ENCODE data around the gene KCNK6.

The KCNK6 gene

DNA sequence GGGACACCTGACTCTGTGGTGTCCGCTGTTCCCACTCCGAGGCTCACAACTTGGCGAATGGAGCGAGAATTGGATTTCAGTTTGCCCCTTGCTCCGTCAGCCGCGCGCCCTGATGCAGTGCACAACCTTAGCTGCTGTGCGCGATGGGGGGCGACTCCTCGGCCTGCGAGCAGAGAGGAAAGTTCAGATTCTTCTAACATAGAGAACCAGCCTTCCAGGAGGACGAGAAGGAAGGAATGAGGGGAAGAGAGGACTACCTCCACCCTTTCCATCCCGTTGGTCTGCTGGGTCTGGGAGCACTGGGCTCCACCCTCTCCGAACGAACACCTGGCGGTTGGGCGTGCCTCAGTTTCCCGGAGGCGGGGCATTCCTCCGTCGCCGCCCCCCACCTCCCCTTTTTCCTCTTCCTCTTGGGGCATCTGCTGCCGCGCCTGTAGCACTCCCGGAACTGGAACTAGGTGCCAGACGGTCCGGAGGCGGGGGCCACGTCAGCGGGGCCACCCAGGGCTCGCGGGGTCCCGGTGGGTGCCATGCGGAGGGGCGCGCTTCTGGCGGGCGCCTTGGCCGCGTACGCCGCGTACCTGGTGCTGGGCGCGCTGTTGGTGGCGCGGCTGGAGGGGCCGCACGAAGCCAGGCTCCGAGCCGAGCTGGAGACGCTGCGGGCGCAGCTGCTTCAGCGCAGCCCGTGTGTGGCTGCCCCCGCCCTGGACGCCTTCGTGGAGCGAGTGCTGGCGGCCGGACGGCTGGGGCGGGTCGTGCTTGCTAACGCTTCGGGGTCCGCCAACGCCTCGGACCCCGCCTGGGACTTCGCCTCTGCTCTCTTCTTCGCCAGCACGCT, at the start of gene KCNK6:
Gene KCNK6, plus strand, starts transcription at position 425 of the 838 bp plus-strand sequence. Its CDS starts 106 bp downstream, at position 531.
- DNase-seq = no peak
- Histone ChIP-seq H3K4me3 (ENCODE audit: low read depth, low read length) (peak within 1 kb of the TSS; percentile 53), H3K36me3 (replicated peaks) (peaks cover 3% of the 10 kb centered on the region), H3K27ac (no peak within 1 kb of the TSS), H3K27me3 (replicated peaks) (no peaks in the 10 kb centered on the region)
- in situ Hi-C loops (cut with HindIII; ENCODE audit: low pct_ligation_motif_present, low sequenced_read_pairs) = loop anchor here (5.0 kb wide), 1 partner anchor 87 kb away; no protein-coding TSS in a partner anchor
- TF ChIP-seq, protein P1, sequence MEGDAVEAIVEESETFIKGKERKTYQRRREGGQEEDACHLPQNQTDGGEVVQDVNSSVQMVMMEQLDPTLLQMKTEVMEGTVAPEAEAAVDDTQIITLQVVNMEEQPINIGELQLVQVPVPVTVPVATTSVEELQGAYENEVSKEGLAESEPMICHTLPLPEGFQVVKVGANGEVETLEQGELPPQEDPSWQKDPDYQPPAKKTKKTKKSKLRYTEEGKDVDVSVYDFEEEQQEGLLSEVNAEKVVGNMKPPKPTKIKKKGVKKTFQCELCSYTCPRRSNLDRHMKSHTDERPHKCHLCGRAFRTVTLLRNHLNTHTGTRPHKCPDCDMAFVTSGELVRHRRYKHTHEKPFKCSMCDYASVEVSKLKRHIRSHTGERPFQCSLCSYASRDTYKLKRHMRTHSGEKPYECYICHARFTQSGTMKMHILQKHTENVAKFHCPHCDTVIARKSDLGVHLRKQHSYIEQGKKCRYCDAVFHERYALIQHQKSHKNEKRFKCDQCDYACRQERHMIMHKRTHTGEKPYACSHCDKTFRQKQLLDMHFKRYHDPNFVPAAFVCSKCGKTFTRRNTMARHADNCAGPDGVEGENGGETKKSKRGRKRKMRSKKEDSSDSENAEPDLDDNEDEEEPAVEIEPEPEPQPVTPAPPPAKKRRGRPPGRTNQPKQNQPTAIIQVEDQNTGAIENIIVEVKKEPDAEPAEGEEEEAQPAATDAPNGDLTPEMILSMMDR (IDR thresholded peaks at IDR 0.05; ENCODE audit: low read depth, low read length, missing control alignments) = no peak

DNA sequence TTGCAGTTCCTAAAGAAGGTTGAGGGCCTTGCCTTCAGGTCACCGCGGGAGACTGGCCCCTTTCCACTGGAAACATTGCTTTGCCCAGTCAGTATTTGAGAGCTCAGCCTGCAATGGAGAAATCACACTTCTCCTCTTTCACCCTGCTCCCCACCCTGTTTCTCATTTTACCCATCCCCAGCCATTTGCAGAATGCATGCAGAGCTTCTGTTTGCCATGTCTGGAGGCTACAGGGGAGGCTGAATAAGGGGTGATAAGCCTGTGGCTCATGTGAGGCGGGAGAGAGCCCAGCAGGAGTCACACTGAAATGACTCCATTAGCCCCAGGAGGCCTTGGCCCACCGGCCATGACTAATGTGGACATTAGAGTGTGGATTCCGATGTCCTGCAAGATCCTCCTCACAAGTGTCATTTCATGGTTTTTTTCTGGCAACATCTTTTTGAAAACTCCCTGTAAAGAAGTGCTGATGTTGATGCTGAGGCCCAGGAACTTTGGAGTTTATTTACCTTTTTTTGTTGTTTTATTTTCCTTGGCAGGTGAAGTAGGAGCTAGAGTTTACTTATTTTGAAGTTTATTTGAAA, 49.0 kb upstream of the KCNK6 start:
- in situ Hi-C loops (cut with HindIII; ENCODE audit: low pct_ligation_motif_present, low sequenced_read_pairs) = no loop called here

DNA sequence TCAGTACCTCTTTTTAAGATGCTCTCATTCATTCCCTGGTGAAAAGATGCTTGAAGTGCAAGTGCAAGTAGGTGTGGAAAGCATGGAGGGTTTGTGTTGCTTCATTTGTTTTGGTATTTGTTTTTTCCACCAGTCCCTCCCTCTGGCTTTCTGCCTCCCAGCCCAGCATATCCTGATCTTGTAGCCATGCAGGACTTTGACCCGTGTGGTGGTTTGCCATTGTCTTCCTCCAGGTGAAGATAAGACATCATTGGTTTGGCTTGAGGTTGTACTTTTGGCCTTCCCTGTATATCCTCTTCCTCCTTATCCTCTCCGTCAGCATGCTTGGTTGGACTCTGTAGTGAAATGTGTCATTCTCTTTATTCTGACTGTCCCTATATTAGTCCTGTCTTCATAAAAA, 46.1 kb upstream of the KCNK6 start:
- in situ Hi-C loops (cut with HindIII; ENCODE audit: low pct_ligation_motif_present, low sequenced_read_pairs) = no loop called here
- TF ChIP-seq, protein P1 (IDR thresholded peaks at IDR 0.05; ENCODE audit: low read depth, low read length, missing control alignments) = no peak
- Histone ChIP-seq H3K36me3 (replicated peaks) (no peaks in the 10 kb centered on the region), H3K27me3 (replicated peaks) (no peaks in the 10 kb centered on the region), H3K4me3 (ENCODE audit: low read depth, low read length) (no peak overlapping the region), H3K27ac (no peak overlapping the region)
- no peak for DNase-seq

More for the DNA sequence above, 49.0 kb upstream of the KCNK6 start:
- Histone ChIP-seq H3K4me3 (ENCODE audit: low read depth, low read length) (no peak overlapping the region), H3K36me3 (replicated peaks) (no peaks in the 10 kb centered on the region), H3K27me3 (replicated peaks) (no peaks in the 10 kb centered on the region), H3K27ac (no peak overlapping the region)
- TF ChIP-seq, protein P1 (IDR thresholded peaks at IDR 0.05; ENCODE audit: low read depth, low read length, missing control alignments) = no peak
- peak; percentile 52 for DNase-seq

DNA sequence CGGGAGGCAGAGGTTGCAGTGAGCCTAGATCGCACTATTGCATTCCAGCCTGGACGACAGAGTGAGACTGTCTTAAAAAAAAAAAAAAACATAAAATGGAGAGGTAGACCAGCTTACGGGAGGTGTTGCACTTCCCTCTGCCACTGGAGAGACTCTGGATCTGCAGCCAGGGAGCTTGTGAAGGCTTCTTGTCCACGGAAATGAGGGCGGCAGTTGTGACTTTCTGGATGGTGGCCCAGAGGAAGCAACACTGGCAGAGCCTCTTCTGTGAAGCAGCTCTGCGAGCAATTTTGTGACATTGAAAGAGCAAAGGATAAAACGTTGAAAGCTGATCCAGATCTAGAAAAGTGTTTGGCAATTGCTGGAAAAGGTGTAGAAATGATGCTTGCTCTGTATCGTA, 44.9 kb upstream of the KCNK6 start:
- in situ Hi-C loops (cut with HindIII; ENCODE audit: low pct_ligation_motif_present, low sequenced_read_pairs) = no loop called here

DNA sequence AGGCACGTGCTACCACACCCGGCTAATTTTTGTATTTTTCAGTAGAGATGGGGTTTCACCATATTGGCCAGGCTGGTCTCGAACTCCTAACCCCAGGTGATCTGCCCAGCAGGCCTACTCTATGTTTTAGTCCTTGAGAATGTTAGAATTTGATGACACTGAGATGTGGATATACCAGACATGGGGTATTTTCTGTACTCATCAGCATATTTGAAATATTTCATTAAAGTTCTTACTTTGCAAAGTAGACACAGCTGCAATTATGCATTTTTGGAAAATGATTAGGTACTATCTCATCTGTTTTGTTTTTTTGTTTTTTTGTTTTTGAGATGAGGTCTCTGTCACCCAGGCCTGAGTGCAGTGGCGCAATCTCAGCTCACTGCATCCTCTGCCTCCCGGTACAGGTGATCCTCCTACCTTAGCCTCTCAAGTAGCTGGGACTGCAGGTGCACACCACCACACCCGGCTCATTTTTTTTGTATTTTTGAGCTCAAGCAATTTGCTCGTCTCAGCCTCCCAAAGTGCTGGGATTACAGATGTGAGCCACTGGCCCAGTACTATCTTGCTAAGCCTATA, 42.6 kb upstream of the KCNK6 start:
- TF ChIP-seq, protein P1 (IDR thresholded peaks at IDR 0.05; ENCODE audit: low read depth, low read length, missing control alignments) = no peak
- in situ Hi-C loops (cut with HindIII; ENCODE audit: low pct_ligation_motif_present, low sequenced_read_pairs) = no loop called here
- Histone ChIP-seq H3K4me3 (ENCODE audit: low read depth, low read length) (no peak overlapping the region), H3K27me3 (replicated peaks) (no peaks in the 10 kb centered on the region), H3K27ac (no peak overlapping the region), H3K36me3 (replicated peaks) (no peaks in the 10 kb centered on the region)
- no peak for DNase-seq

More for the DNA sequence above, 44.9 kb upstream of the KCNK6 start:
- TF ChIP-seq, protein P1 (IDR thresholded peaks at IDR 0.05; ENCODE audit: low read depth, low read length, missing control alignments) = no peak
- Histone ChIP-seq H3K36me3 (replicated peaks) (no peaks in the 10 kb centered on the region), H3K27me3 (replicated peaks) (no peaks in the 10 kb centered on the region), H3K27ac (no peak overlapping the region), H3K4me3 (ENCODE audit: low read depth, low read length) (no peak overlapping the region)
- no peak for DNase-seq
